Forelimb muscle (tissue), 1 donor: Measurements from ENCODE around the gene SYNGR4. TPM values are rescaled to one million over a fixed set of nuclear protein-coding genes. Genes with fewer than 3 reads are reported as not detected.

Experiments
- DNase-seq: peaks from one replicate; pipeline ENCODE4 v3.0.0-alpha.2; 2013; ENCODE audit warnings: low read depth
- polyA plus RNA-seq: library from polyadenylated mRNA; unstranded; fragments of 120-200 nt; gene quantifications from one replicate; pipeline ENCODE4 v1.2.1, GENCODE V29; 2013; ENCODE audit not compliant: insufficient read length

Gene SYNGR4
- polyA plus RNA-seq, 1 donor: not detected

DNA sequence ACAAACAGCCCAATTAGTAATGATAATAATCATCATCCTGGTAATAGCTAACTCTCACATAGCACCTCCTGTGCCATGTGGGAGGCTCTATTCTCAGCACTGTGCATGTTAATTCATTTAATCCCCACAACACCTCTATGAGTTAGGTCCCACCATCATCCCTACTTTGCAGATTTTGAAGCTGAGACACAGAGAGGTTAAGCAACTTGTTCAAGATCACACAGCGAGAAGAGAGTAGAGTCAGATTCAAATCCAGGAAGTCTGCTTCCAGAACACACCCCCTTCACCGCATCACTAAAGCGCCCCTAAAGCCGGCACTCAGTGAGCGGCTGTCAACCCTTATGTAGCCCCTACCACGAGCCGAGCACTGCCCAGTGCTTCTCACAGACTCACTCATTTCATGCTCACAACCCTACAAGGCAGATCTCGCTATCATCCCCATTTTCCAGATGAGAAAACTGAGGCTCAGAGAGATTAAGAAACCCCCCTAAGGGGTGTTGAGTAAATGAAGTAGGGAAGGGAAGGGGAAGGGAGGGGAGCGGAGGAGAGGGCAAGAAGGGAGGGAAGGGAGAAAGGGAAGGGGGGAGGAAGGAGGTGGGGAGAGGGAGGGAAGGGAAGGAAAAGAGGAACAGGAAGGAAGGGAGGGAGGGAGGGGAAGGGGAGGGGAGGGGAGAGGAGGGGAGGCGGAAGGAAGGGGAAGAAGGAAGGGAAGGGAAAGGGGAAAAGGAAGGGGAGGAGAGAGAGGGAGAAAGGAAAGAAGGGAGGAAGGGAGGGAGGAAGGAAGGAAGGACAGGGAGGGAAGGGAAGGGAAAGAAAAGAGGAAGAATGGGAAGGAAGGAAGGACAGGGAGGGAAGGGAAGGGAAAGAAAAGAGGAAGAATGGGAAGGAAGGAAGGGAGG, 22.4 kb upstream of the SYNGR4 start:
- no peak for DNase-seq

DNA sequence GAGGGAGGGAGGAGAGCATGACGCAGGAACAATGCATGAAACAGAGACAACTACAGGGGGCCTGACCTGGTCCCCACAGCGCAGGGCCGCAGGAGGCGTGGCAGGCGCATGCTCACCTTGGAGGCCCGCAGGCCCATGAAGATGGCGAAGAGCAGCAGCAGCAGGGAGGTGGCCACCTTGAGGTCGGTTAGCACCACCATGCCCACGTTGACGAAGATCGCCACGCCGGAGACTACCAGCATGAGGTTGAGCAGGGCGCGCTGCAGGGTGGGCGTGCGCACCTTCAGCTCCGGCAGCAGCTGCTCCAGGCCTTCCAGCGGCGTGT, 21.8 kb upstream of the SYNGR4 start:
- no peak for DNase-seq

DNA sequence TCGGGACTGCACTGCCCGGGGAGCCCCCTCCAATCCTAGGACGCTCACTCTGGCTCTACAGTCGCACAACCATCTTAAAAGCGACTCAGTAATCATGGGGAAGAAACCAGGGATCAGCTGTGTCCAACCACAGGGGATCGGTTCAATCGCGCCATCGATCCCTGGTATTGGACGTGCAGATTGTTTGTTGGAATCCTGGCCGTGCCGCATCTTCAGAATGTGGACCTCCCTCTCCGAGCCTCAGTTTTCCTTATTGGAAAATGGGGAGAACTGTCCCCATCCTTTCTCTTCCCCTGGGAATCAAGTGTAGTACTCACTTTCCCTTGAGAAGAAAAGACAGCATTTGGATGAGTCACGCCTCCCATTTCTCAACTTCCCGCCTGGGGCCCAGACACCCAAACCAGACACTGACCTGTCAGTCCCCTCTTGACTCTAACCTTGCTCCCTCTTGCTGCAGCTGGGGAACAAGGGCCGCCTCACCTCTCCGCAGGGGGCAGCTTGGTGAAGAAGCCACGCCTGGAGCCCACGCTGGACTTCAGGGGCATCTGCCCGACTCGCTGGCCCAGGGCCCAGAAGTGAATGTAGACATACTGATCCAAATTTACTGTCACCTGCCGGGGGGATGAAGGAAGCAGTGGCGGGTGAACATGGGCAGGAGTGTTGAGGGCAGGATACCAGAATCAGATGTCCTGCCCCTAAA, 21.2 kb upstream of the SYNGR4 start:
- DNase-seq: no peak

DNA sequence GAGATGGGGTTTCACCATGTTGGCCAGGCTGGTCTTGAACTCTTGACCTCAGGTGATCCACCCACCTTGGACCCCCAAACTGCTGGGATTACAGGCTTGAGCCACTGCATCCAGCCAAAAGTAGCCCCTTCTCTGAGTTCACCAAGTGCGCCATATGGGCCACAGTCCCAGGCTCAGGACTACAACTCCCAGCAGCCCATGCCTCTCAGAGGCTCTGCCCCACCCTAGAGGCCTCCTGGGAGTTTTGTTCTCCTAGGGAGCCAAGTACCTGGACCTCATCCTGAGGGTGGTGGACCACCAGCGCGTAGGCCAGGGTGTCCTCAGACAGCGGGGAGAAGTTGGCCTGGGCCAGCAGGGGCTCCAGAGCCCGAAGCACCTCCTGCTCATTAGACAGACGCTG, 19.3 kb upstream of the SYNGR4 start:
- no peak for DNase-seq

DNA sequence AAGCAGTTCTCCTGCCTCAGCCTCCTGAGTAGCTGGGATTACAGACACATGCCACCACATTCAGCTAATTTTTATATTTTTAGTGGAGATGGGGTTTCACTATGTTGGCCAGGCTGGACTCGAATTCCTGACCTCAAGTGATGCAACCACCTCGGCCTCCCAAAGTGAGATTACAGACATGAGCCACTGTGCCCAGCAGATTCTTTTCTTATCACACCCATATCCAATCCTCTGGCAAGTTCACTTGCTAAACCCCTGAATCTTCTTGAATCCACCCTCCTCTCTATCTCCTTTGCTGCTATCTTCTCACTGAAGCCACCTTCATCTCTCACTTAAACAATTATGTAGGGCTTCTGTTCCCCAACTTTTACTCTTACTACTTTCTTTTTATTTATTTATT, 18.0 kb upstream of the SYNGR4 start:
- DNase-seq: no peak

DNA sequence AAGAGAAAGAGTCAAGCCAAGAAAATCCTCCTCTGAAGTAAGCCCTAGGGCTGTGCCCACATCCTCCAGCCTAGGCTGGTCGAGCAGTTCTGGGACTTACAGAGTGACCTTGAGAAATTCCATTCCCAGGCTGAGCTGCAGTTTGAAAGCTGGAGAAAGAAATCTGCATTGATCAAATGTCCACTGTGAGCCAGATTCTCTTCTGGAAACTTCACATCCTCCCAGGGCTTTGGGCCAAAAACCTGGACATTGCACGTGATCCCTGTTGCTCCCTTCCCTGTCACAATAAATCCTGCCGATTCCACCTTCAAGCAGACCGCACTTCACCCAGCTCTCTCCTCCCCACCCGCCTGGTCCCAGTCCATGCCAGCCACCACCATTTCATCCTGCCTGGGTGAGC, 16.1 kb upstream of the SYNGR4 start:
- DNase-seq: no peak

DNA sequence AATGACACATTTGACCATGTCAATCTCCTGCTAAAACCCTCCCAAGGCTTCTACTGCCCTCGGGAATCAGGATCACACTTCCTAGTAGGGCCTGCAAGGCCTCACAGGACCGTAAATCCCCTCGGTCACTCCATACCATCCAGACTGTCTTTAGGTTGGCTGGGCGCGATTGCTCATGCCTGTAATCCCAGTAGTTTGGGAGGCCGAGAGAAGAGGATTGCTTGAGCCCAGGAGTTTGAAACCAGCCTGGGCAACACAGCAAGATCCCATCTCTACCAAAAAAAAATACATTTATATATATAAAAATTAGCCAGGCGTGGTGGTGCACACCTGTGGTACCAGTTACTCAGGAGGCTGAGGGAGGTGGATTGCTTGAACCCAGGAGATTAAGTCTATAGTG, 15.4 kb upstream of the SYNGR4 start:
- no peak for DNase-seq

DNA sequence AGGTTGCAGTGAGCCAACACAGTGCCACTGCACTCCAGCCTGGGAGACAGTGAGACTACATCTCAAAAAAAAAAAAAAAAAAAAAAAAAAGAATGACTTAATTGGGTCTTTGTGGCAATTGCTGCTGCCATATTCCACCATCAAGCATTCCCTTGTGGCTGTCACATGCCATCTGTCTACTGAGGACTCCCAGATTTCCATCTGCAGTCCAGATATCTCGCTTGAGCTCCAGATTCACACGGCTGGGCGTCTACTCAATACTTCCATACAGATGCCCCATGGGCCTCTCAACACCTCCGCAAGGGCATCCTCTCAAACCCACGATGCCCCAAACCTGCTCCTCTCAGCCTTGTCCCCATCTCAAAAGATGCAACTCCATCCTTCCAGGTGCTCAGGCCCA, 13.3 kb upstream of the SYNGR4 start:
- no peak for DNase-seq

DNA sequence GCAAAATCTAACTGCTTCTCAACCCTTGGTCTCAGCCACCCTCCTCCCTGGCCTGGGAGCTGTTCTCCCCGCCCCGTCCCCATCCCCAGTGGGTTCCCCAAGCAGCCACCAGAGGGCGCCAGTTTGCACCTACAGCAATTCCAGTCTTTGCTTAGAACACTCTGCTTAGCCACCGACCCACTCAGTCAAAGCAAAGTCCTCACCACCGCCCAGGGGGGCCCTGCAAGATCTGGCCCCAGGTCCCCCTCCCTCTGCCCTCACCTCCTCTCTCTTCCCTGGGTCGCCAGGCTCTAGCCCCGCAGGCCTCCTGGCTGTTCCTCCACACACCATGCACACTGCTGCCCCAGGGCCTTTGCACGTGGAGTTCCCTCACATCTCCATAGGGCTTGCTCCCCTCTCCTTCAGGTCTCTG, 12.8 kb upstream of the SYNGR4 start:
- DNase-seq: no peak

DNA sequence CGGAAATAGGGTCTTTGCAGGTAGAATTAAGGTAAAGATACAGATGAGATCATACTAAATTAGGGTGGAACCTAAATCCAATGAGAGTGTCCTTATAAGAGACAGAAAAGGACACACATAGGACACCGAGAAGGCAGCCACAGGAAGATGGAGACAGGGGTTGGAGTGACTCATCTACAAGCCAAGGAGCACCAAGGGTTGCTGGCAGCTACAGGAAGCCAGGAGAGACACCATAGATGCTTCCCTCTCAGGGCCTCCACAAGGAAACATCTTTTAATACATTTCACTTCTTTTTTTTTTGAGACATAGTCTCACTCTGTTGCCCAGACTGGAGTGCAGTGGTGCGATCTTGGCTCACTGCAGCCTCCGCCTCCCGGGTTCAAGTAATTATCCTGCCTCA, 10.5 kb upstream of the SYNGR4 start:
- no peak for DNase-seq

DNA sequence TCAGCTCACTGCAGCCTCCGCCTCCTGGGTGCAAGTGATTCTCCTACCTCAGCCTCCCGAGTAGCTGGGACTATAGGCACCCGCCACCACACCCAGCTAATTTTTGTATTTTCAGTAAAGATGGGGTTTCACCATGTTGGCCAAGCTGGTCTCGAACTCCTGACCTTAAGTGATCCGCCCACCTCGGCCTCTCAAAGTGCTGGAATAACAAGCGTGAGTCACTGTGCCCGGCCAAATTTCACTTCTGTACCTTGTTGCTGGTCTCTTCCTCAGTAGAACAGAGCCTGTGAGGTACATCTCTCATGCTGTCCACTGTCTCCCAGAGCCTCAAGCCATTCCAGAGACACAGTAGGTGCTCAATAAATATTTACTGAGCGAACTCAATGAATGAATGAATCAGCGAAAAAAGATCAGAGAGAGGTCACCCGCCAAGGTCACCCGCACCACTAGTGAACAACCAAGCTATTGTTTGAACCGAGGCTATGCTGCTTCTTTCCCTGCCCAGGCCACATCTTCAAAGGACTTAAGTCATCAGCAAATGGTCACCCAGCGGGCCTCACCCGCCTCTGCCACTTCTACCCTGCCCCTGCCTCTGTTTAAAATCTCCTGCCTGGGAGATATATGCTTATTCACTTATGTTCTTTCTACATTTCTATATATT, 9.7 kb upstream of the SYNGR4 start:
- DNase-seq: no peak

DNA sequence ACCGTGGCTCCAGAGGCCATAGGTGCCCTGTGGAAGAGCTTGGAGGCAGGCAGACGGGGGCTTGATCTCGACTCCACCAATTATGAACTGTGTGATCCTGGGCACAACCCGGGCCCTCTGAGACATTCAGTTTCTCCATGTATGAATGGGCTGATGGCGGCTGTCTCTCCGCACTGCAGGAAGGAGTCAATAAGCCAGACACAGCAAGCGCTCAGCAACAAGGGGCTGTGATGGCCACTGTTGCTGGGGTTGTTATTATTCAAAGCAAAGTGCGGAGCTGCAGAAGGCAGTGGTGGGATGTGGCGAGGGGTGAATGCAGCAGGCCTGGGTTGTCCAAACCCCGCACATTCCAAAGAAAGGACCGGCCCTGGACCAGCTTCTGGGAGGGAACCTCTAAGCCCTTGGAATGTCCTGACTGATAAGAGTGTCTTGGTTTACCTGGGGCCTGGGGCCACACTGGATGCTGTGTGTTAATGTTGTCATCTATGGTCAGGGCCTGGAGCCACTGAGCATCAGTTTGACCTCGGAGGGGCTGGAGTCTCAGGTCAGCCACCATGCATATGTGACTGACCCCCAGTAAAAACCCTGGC, 8.7 kb upstream of the SYNGR4 start:
- no peak for DNase-seq

DNA sequence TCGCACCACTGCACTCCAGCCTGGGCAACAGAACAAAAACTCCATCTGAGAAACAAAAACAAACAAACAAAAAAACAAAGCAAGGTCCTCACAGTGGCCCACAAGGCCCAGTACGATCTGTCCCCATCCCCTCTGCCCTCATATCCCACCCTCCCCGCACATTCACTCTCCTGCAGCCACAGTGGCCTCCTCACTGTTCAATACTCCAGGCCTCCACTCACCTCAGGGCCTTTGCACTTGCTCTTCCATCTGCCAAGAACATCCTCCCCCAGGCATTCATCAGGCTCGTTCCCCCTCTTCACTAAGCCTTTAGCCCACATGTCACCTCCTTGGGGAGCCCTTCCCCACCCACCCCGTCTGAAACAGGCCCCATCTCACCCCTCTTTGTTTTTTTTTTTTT, 5.0 kb upstream of the SYNGR4 start:
- no peak for DNase-seq

DNA sequence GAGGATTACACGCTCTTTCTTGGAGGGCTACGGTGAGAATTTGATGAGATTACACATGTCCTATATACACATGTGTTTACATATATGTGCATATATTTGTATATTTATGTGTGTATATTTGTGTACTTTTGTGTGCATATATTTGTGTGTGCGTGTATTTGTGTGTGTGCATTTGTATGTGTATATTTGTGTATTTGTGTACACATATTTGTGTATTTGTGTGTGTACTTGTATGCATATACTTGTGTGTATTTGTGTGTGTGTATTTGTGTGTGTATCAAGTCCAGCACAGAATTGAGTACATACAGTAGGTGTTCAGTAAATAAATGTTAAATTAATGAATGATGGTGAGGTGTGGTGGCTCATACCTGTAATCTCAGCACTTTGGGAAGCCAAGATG, 2.3 kb upstream of the SYNGR4 start:
- DNase-seq: no peak

DNA sequence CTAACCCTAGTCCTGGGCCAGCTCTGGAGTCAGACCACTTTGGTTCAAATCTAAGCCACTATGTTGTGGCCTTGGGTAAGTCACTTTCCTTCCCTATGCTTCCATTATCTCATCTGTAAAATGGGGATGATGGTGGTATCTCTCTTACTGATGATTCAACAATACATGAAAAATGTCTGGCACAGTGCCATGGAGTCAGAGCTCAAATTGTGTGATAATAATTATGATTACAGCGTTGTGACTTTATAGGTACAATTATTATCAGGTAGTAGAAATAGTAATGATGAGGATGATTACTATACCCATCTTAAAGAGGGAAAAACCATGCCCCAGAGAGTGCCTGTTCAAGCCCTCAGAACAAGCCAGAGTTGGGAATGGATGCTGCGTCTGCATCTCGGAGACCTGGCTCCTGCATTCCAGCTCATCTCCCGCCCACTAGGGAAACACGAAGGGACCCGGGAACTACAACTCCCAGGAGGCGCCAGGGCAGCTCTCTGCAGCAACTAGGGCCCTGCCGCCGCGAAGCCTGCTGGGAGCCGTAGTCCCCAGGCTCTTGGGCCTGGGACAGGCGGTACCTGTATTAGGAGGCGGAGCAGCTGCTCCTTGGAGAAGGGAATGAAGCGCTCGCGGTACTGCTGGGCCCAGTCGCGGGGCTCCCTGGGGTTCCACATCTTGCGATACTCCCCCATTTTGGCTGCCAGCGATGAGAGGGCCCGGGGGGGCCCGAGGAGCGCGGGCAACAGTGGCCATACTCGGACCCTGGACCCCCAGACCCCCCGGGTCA, 1.3 kb upstream of the SYNGR4 start:
- DNase-seq: peak; percentile 86

DNA sequence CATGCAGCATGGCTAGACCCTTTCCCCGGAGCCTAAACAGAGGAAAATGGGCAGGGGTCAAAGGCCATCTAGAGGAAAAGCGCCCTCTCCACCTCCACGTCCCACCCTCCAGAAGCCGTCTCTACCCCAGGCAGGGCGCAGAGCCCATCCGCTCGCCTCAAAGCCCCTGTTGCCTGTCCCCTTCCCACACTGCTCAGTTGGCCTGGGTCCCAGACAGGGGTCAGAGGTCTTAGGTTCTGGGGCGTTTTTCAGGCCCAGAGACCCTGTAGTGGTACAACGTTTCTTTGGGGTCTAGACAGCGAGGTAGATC, 712 bp upstream of the SYNGR4 start:
- DNase-seq: no peak

DNA sequence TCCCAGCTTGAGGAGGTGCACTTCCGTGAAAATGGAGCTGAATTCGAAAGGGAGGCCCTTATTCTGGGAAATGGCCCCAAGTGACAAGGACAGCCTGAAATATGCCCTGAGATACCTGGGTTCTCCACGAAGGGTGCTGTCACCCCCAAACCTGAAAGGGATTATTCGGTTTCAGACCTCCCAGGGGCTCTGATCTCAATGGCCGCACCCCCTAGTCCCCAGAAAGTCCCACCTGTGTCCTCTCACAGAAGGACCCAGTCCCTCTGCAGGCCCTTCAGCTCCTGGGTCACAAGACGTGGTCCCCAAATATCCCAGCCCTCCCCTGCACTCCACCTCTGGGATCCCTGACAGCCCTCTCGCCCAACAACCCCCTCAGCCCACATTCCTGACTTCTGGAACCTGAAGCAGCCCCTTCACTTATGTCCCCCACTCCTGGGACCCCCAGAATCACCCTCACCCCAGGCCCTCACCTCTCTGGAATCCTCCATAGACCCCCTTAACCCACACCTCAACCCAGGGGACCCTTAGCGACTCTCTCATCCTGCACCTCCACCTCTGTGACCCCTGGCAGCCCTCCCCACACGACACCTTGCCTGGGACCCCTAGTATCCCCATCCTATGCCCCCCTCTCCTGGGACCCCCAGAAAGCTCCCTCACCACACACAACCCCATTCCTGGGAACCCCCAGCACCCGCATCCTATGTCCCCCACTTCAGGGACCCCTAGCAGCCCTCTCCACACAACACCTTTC, 606 bp downstream of the SYNGR4 start:
- DNase-seq: no peak

DNA sequence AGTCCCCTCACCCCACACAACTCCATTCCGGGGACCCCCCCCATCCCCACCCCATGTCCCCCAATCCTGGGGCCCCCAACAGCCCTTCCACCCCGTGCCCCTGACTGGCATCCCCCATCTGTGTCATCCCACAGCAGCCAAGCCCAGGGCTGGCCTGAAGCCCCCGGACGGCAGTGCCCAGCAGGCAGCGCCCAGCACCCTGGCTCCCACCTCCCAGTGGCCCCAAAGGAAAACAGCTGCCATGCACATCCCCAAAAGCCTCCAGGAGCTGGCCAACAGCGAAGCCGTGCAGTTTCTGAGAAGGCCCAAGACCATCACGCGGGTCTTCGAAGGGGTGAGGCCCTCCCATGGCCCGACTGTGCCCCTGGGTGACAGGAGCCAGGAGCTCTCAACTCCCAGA, 1.4 kb downstream of the SYNGR4 start:
- DNase-seq: no peak

DNA sequence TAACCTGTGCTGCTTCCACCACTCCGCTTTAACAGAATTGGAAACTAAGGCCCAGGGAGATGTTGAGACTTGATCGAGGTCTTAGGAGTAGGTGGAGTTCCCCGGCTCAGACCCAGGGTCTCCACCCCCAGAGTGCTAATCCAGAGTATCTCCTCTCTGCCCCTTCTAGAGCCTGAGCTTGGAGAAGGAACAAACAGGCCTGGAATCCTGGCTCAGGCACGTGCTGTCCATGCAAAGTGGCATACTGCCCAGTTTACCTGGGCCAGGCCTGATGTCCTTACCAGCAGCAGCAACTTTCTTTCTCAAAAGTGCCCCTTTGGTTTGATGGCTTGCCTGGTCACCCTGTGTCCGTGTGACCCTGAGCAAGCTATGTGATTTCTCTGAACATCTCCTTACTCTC, 3.7 kb downstream of the SYNGR4 start:
- no peak for DNase-seq

DNA sequence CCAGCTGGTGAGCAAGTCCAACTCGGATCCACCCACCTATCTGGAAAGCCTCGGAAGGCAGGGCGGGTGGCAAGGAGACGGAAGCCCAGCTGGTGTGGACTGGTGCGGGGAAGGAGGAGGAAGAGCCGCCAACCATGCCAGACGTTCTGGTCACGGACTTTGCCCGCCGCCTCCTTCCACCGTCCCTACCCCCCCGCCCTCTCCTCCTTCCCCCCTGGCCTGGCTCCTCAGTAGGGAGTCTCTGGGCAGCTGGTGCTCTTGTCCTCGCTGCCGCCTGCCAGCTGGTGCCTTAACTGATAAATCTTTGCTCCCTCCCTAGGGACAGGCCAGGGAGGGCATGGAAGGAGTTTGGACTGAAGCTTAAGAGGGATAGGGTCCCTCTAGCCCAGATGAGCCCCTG, 4.8 kb downstream of the SYNGR4 start:
- DNase-seq: no peak

DNA sequence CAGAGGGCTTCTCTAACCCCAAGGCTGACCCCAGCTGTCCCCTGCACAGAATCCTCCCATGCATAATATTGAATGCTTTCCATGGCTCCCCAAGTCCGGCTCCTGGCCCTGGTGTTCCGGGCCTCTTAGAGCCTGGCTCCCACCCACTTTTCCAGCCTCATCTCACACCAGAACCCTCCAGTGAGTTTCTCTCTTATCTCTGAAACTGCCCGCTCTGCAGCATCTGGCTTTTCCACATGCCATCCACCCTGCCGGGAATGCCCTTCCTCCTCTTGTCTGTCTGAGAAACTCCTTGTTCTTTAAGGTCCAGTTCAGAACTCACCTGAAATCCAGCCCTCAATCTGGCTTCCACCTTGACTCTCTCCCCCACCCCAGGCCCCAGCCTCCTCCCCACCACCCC, 6.8 kb downstream of the SYNGR4 start:
- DNase-seq: no peak
